ENCODE results near the gene FRMD4B. TPM values are rescaled to one million over a fixed set of nuclear protein-coding genes. Genes with fewer than 3 reads are reported as not detected.

FRMD4B gene
- total RNA-seq, 4 donors from 2014 or later = 58.0 to 71.9 (median 63.4) TPM

DNA sequence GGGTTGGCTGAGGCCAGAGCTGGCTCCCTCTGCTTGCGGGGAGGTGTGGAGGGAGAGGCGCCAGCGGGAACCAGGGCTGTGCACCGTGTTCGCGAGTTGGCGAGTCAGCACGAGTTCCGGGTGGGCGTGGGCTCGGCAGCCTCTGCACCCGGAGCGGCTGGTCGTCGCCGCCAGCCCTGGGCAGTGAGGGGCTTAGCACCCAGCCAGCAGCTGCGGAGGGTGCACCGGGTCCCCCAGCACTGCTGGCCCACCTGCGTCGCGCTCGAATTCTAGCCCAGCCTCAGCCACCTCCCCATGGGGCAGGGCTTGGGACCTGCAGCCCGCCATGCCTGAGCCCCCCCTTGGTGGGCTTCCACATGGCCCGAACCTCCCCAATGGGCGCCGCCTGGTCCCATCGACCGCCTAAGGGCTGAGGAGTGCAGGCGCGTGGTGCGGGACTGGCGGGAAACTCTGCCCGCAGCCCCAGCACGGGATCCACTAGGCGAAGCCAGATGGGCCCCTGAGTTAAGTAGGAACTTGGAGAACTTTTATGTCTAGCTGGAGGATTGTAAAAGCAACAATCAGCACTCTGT lies 125.6 kb downstream of the FRMD4B start:
- TF ChIP-seq, protein P1, sequence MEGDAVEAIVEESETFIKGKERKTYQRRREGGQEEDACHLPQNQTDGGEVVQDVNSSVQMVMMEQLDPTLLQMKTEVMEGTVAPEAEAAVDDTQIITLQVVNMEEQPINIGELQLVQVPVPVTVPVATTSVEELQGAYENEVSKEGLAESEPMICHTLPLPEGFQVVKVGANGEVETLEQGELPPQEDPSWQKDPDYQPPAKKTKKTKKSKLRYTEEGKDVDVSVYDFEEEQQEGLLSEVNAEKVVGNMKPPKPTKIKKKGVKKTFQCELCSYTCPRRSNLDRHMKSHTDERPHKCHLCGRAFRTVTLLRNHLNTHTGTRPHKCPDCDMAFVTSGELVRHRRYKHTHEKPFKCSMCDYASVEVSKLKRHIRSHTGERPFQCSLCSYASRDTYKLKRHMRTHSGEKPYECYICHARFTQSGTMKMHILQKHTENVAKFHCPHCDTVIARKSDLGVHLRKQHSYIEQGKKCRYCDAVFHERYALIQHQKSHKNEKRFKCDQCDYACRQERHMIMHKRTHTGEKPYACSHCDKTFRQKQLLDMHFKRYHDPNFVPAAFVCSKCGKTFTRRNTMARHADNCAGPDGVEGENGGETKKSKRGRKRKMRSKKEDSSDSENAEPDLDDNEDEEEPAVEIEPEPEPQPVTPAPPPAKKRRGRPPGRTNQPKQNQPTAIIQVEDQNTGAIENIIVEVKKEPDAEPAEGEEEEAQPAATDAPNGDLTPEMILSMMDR (IDR thresholded peaks at IDR 0.05) = no peak
- no peak for TF ChIP-seq POLR2A (IDR thresholded peaks at IDR 0.05)
- 93 to 95% methylated on average over 21 to 25 of the region's 35 CpGs for WGBS, 2 donors

GRCh38 chr3:69259125-69259524 lies 126.8 kb downstream of the FRMD4B start:
- intact Hi-C loops (cut with DNase I; ENCODE audit: low total_unique reads) = no loop called here
- H3K4me3 ChIP-seq (ENCODE audit: low read depth, poor library complexity, severe bottlenecking) = no peak overlapping the region
- DNase-seq (ENCODE audit: low spot score in 2 of 2) = no peak
- TF ChIP-seq POLR2A (IDR thresholded peaks at IDR 0.05) = no peak
- TF ChIP-seq, protein P1 (IDR thresholded peaks at IDR 0.05) = no peak
- 91 to 95% methylated on average over 9 of the region's 9 CpGs for WGBS, 2 donors

More for the DNA sequence above, 125.6 kb downstream of the FRMD4B start:
- intact Hi-C loops (cut with DNase I; ENCODE audit: low total_unique reads) = no loop called here
- DNase-seq (ENCODE audit: low spot score in 2 of 2) = no peak
- no peak overlapping the region for H3K4me3 ChIP-seq (ENCODE audit: low read depth, poor library complexity, severe bottlenecking)

DNA sequence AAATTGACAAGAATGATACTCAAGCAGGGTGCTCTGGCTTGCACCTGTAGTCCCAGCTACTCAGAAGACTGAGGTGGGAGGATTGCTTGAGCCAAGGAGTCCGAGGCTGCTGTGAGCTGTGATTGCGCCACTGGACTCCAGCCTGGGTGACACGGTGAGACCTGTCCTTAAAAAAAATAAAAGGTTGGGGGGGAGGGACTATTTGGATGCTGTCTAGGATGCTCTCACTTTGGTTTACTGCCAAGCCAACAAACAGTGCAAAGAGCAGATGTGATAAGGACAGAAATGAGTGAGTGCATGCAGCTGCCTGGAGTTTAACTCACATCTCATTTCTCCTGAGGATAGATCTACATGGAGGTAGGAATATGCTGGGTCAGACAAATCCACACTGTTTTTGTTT lies 130.0 kb downstream of the FRMD4B start:
- no peak for DNase-seq (ENCODE audit: low spot score in 2 of 2)
- intact Hi-C loops (cut with DNase I; ENCODE audit: low total_unique reads) = no loop called here
- WGBS, 2 donors = 46 to 70% methylated on average over 3 of the region's 3 CpGs
- H3K4me3 ChIP-seq (ENCODE audit: low read depth, poor library complexity, severe bottlenecking) = no peak overlapping the region
- TF ChIP-seq, protein P1 (IDR thresholded peaks at IDR 0.05) = no peak
- TF ChIP-seq POLR2A (IDR thresholded peaks at IDR 0.05) = no peak

- H3K4me3 ChIP-seq (ENCODE audit: low read depth, poor library complexity, severe bottlenecking) = no peak overlapping the region
- intact Hi-C loops (cut with DNase I; ENCODE audit: low total_unique reads) = no loop called here
- DNase-seq (ENCODE audit: low spot score in 2 of 2) = no peak
- WGBS, 2 donors = 91 to 97% methylated on average over 4 of the region's 4 CpGs
- TF ChIP-seq, protein P1 (IDR thresholded peaks at IDR 0.05) = no peak
- TF ChIP-seq POLR2A (IDR thresholded peaks at IDR 0.05) = no peak
These were observed 131.5 kb downstream of the FRMD4B start for GRCh38 chr3:69254351-69254750.

GRCh38 chr3:69252631-69253030 lies 133.3 kb downstream of the FRMD4B start:
- intact Hi-C loops (cut with DNase I; ENCODE audit: low total_unique reads) = no loop called here
- TF ChIP-seq POLR2A (IDR thresholded peaks at IDR 0.05) = no peak
- TF ChIP-seq, protein P1 (IDR thresholded peaks at IDR 0.05) = no peak
- no peak for DNase-seq (ENCODE audit: low spot score in 2 of 2)
- WGBS, 2 donors = 85 to 88% methylated on average over 4 of the region's 4 CpGs
- H3K4me3 ChIP-seq (ENCODE audit: low read depth, poor library complexity, severe bottlenecking) = no peak overlapping the region

GRCh38 chr3:69252141-69252540 lies 133.7 kb downstream of the FRMD4B start:
- no peak for DNase-seq (ENCODE audit: low spot score in 2 of 2)
- H3K4me3 ChIP-seq (ENCODE audit: low read depth, poor library complexity, severe bottlenecking) = no peak overlapping the region
- TF ChIP-seq POLR2A (IDR thresholded peaks at IDR 0.05) = no peak
- TF ChIP-seq, protein P1 (IDR thresholded peaks at IDR 0.05) = no peak
- intact Hi-C loops (cut with DNase I; ENCODE audit: low total_unique reads) = no loop called here
- WGBS, 2 donors = 80 to 88% methylated on average over 4 of the region's 4 CpGs

Data from lower leg skin (tissue), 4 donors.